ENCODE results near the gene TBC1D21.

DNA sequence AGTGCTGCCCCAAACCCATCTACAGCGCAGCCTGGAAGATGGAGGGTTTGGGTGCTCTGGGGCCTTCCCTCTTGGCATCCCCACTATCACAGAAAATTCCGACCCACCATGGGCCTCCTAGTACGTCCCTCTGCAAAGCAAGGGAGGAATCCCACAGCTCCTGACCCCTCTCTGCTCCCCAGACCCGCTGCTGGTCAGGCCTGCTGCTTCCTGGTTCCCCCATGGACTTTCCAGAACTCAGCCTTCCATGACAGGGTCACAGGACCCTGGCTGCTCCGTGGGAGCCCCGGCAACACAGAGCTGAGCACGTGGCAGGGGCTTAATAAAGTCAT lies 49.8 kb downstream of the TBC1D21 start:
- TF ChIP-seq, protein P1, sequence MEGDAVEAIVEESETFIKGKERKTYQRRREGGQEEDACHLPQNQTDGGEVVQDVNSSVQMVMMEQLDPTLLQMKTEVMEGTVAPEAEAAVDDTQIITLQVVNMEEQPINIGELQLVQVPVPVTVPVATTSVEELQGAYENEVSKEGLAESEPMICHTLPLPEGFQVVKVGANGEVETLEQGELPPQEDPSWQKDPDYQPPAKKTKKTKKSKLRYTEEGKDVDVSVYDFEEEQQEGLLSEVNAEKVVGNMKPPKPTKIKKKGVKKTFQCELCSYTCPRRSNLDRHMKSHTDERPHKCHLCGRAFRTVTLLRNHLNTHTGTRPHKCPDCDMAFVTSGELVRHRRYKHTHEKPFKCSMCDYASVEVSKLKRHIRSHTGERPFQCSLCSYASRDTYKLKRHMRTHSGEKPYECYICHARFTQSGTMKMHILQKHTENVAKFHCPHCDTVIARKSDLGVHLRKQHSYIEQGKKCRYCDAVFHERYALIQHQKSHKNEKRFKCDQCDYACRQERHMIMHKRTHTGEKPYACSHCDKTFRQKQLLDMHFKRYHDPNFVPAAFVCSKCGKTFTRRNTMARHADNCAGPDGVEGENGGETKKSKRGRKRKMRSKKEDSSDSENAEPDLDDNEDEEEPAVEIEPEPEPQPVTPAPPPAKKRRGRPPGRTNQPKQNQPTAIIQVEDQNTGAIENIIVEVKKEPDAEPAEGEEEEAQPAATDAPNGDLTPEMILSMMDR (IDR thresholded peaks at IDR 0.05; ENCODE audit: low read length) = no peak
- no peak for TF ChIP-seq EZH2 (IDR thresholded peaks at IDR 0.05; ENCODE audit: borderline replicate concordance, low read length)

All from OCI-LY1 (cell line).